Body of pancreas (tissue), 4 donors: ENCODE results near the gene GMPR2.

ENCODE experiments used
- POLR2A ChIP-seq, 3 donors: fragments of 450-650 bp; IDR thresholded peaks; one replicate each; pipeline ENCODE4 v1.6.1; 2016; ENCODE audit warnings: antibody characterized with exemption in 3 of 3, mild to moderate bottlenecking in 2 of 3
- TF ChIP-seq, protein P1 (sequence below), 7 experiments: fragments of 450-650 bp in 4 of 7; fragments of 200-600 bp in 3 of 7; sonication (generic) in 3 of 7; IDR thresholded peaks; one replicate each; pipeline ENCODE4 v1.5.1; 2016 to 2019; ENCODE audit warnings: antibody characterized with exemption in 7 of 7

DNA sequence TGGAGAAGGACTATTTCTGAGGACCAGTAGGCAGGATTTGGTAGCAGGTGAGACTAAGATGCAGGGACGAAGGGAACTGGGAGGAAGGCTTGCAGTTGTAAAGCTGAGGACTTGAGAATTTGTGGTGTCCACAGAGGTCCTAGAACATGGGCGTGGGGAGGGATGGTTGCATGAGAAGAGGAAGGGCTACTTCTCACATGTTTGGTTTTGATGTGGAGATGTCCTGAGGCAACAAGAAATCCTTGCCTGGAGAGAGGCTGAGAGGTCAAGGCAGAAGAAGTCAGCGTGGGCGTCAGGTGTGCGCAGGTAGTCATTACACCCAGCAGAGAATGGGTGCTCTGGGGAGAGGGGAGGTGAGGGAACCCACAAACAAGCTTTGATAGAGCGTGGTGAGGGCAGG lies 44.3 kb downstream of the GMPR2 start:
- TF ChIP-seq, protein P1, sequence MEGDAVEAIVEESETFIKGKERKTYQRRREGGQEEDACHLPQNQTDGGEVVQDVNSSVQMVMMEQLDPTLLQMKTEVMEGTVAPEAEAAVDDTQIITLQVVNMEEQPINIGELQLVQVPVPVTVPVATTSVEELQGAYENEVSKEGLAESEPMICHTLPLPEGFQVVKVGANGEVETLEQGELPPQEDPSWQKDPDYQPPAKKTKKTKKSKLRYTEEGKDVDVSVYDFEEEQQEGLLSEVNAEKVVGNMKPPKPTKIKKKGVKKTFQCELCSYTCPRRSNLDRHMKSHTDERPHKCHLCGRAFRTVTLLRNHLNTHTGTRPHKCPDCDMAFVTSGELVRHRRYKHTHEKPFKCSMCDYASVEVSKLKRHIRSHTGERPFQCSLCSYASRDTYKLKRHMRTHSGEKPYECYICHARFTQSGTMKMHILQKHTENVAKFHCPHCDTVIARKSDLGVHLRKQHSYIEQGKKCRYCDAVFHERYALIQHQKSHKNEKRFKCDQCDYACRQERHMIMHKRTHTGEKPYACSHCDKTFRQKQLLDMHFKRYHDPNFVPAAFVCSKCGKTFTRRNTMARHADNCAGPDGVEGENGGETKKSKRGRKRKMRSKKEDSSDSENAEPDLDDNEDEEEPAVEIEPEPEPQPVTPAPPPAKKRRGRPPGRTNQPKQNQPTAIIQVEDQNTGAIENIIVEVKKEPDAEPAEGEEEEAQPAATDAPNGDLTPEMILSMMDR (IDR thresholded peaks at IDR 0.05) = no peak
- TF ChIP-seq POLR2A (IDR thresholded peaks at IDR 0.05) = no peak
